Measurements from ENCODE around the gene ANXA4.
"Not testable (repeated sequence)": the region's sequence is repeated elsewhere in the genome, so short reads cannot be mapped to it uniquely, and the experiment has no call there.

ANXA4 gene

DNA sequence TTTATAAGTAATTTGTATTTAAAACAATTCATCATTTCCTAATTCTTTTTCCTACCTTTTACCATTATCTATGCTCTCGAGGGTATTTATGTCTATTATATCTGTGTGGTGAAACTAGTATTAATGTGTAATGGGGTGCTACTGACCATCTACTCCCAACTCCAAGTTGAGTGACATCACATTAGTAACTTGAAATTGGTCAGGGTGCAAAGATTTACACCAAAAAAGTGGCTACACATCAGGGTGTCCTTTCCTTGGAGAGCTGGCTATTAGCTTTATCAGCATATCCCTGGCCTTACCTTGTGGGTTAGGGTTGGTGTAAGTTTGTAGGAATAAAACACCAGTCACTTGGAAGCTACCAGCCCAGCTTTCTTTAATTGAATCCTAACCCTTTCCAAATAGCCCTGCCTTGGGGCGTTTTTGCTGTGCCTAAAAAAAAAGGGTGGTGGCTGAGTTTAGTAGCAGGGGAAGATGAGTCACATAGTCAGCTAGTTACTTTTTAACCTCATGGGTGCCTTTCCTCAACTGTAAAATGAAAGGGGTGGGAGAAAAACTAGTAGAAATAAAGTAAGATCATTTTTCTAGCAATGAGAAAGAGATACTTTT lies 14.0 kb downstream of the ANXA4 start:
- DNase-seq = no peak

GRCh38 chr2:69762025-69762424 lies 20.1 kb downstream of the ANXA4 start:
- no peak for DNase-seq

DNA sequence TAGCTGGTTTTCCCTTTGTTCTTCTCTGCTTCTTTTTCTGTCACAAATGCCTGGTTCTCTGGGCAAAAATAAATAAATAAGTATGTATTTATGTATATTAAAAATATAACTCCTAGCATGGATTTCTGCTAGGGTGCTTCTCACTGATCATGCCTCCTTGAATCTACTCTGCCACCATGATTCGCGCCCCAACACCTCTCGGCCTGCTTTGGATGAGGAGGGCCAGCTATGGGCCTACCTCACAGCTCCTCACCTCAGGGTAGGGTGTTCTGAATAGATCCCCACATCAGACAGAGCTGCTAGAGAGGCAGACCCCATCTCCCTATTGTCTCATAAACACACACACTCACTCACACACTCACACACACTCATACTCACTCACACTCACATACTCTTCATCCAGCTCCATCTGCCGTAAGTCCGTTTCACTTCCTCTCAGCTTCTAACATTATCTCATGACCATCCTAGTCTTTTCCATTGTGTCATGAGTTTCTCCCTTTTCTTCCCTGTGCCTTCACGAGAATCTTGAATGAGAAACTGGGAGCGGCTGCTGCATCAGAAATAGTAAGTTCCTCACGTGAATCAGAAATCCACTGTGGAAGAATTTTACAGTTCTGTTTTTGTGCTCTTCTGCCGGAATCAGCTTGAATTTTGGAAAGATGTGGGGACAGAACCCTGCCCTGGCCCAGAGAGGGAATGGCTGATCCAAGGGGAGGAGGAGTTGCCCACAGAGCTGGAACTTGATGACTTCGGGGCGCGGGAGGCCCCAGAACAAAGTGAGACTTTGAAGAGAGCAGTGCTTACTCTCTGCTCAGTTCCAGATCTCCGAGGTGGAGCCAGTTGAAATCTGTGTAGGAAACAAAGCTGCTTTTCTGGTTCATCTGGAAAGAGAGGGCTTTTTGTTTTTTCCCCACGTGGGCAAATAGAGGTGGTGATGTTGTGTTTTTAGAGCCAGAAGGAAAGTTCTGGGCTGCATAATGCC lies 20.9 kb downstream of the ANXA4 start:
- no peak for DNase-seq

DNA sequence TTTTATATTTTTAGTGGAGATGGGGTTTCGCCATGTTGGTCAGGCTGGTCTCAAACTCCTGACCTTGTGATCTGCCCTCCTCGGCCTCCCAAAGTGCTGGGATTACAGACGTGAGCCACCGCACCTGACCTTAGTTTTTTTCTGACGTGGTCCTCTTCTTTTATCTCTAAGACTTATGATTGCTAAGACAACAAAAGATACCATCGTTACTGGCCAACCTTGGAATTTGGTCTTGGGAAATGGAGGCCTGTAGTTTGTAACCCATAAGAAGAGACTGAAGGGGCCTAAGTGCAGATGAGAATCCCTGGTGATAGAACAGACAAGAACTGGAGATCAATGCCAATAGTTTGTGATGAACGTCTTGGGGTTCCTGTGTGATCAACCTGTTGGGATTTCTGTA lies 21.9 kb downstream of the ANXA4 start:
- DNase-seq = not testable (repeated sequence)

DNA sequence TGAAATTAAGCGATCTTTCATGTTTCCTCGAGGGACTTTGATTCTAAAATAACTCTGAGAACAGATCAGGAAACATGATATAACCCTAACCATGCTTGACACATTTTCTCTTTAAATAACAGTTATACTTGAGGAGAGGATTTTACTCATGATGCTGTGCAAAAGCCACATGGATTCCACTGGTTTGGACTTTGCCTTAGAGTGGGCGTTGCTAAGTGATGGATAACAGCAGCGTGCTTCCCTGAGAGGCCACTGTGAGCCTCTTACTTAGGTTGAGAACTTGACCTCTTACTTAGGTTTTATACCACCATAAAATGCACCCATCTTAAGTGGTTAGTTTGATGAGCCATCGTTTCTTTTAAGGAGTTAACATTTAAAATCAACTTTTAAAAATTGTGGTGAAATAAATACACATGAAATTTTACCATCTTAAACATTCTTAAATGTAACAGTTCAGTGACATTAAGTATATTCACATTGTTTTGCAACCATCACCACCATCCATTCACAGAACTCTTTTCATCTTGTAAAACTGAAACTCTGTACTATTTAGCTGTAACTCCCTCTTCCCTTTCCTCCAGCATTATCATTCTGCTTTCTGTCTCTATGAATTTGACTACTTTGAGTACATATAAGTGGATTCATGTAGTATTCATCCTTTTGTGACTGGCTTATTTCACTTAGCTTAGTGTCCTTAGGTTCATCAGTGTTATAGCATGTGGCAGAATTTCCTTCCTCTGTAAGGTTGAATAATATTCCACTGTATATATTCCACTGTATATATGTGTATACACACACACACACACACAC lies 22.6 kb downstream of the ANXA4 start:
- no peak for DNase-seq

GRCh38 chr2:69765096-69765380 lies 23.1 kb downstream of the ANXA4 start:
- DNase-seq = no peak

- no peak for DNase-seq
These were observed 24.1 kb downstream of the ANXA4 start for GRCh38 chr2:69766014-69766413.

- DNase-seq = no peak
These were observed 25.1 kb downstream of the ANXA4 start for GRCh38 chr2:69767034-69767433.

GRCh38 chr2:69768235-69768634 lies 26.3 kb downstream of the ANXA4 start:
- DNase-seq = no peak

GRCh38 chr2:69768789-69769188 lies 26.9 kb downstream of the ANXA4 start:
- DNase-seq = no peak

GRCh38 chr2:69769272-69769671 lies 27.3 kb downstream of the ANXA4 start:
- no peak for DNase-seq

GRCh38 chr2:69770193-69770702 lies 28.3 kb downstream of the ANXA4 start:
- no peak for DNase-seq

GRCh38 chr2:69770747-69771146 lies 28.8 kb downstream of the ANXA4 start:
- no peak for DNase-seq

- no peak for DNase-seq
These were observed 29.5 kb downstream of the ANXA4 start for GRCh38 chr2:69771461-69771860.

DNA sequence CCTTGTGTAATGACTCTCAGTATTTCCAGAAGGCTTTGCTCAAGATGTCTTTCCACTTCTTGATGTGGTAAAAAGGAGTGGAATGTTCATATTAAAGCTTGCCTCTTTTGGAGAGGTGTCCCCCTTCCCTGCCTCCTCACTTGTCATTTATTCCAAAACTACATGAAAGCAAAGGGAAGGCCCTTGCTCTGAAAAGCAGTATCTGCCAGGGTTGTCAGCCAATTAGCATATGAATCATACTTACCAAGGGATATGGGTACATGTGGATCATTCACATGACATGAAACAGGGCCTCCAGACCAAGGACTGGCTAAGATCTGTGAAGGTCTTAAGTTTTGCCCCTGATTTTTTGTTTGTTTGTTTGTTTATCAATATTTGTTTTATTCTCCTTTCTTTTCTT lies 31.3 kb downstream of the ANXA4 start:
- DNase-seq = no peak

- DNase-seq = not testable (repeated sequence)
These were observed 32.5 kb downstream of the ANXA4 start for GRCh38 chr2:69774258-69774983.

- DNase-seq = no peak
These were observed 33.3 kb downstream of the ANXA4 start for GRCh38 chr2:69774984-69775982.

GRCh38 chr2:69776886-69777785 lies 35.2 kb downstream of the ANXA4 start:
- no peak for DNase-seq

DNA sequence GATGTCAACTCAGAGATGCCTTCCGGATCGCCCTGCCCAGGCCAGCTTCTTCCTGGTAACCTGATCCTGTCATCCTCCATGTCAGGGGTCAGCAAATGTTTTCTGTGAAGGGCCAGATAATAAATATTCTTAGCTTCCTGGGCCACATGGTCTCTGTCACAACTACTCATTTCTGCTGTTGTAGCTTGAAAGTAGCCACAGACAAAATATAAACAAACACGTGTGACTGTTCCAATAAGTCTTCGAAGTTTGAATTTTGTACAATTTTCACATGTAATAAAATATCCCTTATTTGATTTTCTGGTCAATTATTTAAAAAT lies 35.8 kb downstream of the ANXA4 start:
- DNase-seq = no peak

DNA sequence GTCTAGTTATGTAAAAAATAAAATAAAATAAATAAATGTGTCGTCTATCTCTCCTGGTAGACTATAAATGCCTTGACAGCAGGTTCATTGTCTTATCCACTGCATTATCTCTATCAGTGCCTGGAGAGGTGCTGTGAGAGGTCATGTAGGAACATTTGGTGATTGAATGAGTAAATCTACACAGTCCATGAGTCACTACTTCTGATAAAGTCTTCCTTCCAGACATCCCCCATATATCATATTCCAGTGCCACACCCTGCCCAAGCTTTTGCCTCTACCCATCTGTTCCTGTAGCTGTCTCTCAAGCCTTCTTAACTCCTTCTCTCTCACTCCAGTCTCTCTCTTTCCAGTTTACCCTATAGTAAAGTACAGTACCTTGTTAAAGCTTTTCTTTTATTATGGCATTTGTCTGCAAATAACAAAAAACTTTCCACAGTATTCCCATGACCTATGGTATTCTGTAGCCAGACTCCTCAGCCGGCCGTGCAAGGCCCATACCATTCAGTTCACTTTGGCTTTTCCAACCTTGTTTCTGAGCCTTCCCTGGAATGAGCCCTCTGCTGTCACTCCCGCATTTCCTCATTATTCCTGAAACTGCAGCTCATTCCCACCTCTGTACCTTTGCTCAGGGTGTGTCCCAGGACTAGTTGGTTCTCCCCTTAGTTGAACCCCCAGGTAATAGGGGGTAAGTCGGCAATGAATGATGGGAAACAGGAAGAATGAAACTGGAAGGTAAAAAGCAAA lies 37.5 kb downstream of the ANXA4 start:
- no peak for DNase-seq
